Raji (cell line): Measurements from ENCODE around the gene SLC22A16.

Source experiments
- POLR2A ChIP-seq: IDR thresholded peaks from 2 replicates; pipeline ENCODE4 v1.6.1; 2011; ENCODE audit warnings: low read depth, low read length, control low read depth; ENCODE audit not compliant: insufficient read depth

Gene SLC22A16

DNA sequence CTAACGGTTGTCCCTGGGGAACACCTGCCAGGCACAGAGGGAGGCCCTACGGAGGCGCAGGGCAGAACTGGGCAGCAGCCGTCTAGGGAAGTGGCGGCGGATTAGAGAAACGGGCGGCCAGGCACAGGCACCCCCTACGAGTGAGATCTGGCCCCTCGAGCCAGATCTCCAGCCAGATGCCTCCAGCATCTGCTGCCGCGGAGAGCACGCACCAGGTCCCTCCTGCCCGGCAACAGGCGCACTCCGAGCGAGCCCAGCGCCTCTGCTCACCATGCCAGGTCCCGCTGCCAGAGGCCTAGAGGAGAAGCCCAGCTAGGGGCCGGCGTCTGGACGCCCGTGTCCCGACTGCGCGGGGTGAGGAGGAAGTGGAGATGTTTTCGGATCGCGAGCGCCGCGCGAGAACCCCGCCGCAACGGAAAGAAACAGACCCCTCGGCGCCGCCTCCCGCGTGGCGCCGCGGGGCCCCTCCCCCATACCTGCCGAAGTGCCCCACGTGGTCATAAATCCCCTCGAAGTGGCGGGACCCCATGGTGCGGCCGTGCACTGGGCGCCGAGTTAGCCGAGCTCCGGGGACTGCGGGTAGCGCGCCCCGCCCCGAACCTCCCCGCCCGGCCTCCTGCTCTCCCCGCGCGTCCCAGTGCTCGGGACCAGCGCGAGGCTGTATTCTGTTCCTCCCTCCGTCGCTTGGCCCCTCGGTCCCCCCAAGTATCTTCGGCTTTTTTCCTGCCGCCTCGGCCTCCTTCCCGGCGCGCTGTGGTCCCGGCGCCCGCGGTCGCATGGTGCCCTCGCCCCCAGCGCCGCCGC, at the start of gene SLC22A16:
Gene SLC22A16, minus strand, starts transcription at position 568 of the 804 bp plus-strand sequence. Its CDS starts 39 bp downstream, at position 529.
- no peak for TF ChIP-seq POLR2A

DNA sequence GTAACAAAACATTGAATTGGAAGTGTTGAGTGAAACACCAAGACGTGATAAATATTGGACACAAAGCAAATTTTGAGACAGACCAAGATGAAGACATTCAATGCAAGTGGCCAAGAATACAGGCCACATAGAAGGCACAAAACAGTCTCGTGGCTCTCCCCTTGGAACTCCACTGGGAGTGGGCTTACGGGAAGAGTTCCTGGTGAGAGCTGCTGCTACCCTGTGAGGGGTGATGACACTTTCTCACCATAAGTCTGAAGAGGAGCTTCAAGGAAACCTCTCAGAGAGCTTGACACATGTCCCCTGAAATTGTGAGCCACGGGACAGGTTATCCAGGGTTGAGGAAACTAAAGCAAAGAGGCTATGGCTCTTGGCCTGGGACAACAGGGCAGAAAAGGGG, 48.6 kb upstream of the SLC22A16 start:
- no peak for TF ChIP-seq POLR2A

DNA sequence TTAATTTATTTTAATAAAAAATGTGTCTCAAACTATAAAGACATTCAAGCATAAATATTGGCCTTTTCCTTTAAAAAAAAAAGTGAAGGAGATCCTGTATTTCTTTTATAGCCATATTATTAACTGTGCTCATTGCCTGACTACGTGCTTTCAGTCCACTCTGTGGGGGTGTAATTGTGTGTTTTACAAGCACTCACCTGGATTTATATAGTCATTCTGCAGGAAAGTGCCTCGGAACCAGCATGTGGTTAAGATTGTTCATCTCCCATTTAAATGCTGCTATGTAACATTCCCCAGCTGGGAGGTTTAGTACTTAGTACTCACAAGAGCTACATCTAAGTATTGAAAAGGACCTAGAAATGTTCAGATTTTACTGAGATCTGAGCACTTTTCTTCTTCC, 47.9 kb upstream of the SLC22A16 start:
- no peak for TF ChIP-seq POLR2A

DNA sequence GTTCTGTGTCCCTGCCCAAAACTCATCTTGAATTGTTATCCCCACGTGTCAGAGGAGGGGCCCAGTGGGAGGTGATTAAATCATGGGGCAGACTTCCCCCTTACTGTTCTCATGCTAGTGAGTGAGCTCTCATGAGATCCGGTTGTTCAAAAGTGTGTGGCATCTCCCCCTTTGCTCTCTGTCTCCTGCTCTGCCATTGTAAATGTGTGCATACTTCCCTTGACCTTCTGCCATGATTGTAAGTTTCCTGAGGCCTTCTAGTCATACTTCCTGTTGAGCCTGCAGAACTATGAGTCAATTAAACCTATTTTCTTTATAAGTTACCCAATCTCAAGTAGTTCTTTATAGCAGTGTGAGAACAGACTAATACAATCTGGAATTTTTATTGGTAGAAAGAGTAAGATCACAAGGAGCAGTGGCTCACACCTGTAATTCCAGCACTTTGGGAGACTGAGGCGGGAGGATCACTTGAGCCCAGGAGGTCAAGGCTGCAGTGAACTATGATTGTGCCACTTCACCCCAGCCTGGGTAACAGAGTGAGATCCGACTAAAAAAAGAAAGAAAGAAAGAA, 47.1 kb upstream of the SLC22A16 start:
- no peak for TF ChIP-seq POLR2A

- TF ChIP-seq POLR2A = no peak
These were observed 46.0 kb upstream of the SLC22A16 start for GRCh38 chr6:110522427-110522826.

- TF ChIP-seq POLR2A = no peak
These were observed 44.7 kb upstream of the SLC22A16 start for GRCh38 chr6:110520992-110521543.

- no peak for TF ChIP-seq POLR2A
These were observed 44.0 kb upstream of the SLC22A16 start for GRCh38 chr6:110520209-110520965.

GRCh38 chr6:110517601-110518281, 41.3 kb upstream of the SLC22A16 start:
- TF ChIP-seq POLR2A = no peak

- TF ChIP-seq POLR2A = no peak
These were observed 40.6 kb upstream of the SLC22A16 start for GRCh38 chr6:110517034-110517433.

DNA sequence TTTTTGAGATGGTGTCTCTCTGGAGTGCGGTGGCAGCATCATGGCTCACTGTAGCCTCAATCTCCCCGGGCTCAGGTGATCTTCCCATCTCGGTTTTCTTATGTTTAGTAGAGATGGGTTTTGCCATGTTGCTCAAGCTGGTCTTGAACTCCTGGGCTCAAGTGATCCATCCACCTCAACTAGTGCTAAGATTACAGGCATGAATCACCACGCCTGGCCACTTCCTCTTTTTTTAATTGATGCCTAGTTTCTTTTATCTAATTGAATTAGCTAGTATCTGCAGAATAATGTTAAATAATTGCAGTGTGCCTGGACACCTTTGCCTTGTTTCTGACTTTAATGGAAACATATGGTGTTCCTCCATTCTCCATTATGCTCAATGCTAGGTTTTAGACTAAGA, 38.4 kb upstream of the SLC22A16 start:
- no peak for TF ChIP-seq POLR2A

DNA sequence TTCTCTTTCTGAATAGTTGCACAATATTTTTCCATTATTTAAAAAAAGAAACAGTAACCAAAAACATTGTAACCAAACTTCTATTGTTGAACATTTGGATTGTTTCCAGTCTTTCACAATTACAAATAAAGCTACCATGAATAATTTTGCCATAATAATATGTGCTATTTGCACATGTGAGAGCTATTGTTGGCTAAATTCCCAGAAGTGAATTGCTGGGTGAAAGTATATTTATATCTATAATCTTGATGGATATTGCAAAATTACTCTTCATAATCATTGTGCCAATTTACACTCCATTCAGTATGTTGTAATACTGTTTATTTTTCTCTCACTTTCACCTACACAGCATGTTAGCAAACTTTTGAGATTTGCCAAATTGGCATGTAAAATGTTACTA, 36.6 kb upstream of the SLC22A16 start:
- TF ChIP-seq POLR2A = no peak

- TF ChIP-seq POLR2A = no peak
These were observed 35.0 kb upstream of the SLC22A16 start for GRCh38 chr6:110511401-110511800.

DNA sequence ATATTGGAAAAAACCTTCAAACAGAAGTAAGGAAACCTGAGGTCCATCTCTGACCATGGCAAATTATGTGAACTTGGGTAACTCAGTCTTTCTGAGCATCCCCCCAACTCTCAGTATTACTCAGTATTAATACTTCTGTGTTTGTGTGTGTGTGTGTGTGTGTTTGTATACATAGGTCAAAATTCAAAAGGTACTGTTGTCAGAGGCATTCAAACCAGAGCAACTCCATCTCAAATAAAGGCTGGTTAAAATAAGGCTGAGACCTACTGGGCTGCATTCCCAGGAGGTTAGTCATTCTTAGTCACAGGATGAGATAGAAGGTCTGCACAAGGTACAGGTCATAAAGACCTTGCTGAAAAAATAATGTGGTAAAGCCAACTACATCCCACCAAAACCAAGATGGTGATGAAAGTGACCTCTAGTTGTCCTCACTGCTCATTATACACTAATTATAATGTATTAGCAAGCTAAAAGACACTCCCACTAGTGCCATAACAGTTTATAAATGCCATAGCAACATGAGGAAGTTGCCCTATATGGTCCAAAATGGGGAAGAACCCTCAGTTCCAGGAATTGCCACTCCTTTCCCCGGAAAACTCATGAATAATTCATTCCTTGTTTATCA, 33.3 kb upstream of the SLC22A16 start:
- TF ChIP-seq POLR2A = no peak

GRCh38 chr6:110495949-110496348, 19.5 kb upstream of the SLC22A16 start:
- TF ChIP-seq POLR2A = no peak
